ENCODE measurements around the gene CACNA1C.
"Not testable (repeated sequence)": the region's sequence is repeated elsewhere in the genome, so short reads cannot be mapped to it uniquely, and the experiment has no call there.

CACNA1C gene

GRCh38 chr12:2488131-2488530 is 435.3 kb downstream of the CACNA1C start:
- DNase-seq (ENCODE audit: low spot score), result no peak

GRCh38 chr12:2488596-2488995 is 435.8 kb downstream of the CACNA1C start:
- no peak for DNase-seq (ENCODE audit: low spot score)

- no peak for DNase-seq (ENCODE audit: low spot score)
These were observed 436.5 kb downstream of the CACNA1C start for GRCh38 chr12:2489275-2489674.

- DNase-seq (ENCODE audit: low spot score), result no peak
These were observed 438.0 kb downstream of the CACNA1C start for GRCh38 chr12:2490831-2491230.

GRCh38 chr12:2491349-2491748 is 438.6 kb downstream of the CACNA1C start:
- not testable (repeated sequence) for DNase-seq (ENCODE audit: low spot score)

- DNase-seq (ENCODE audit: low spot score), result no peak
These were observed 439.4 kb downstream of the CACNA1C start for GRCh38 chr12:2492236-2492635.

- DNase-seq (ENCODE audit: low spot score), result no peak
These were observed 440.3 kb downstream of the CACNA1C start for GRCh38 chr12:2493086-2493485.

- DNase-seq (ENCODE audit: low spot score), result no peak
These were observed 441.9 kb downstream of the CACNA1C start for GRCh38 chr12:2494486-2495192.

- no peak for DNase-seq (ENCODE audit: low spot score)
These were observed 442.8 kb downstream of the CACNA1C start for GRCh38 chr12:2495417-2496112.

- DNase-seq (ENCODE audit: low spot score), result no peak
These were observed 446.2 kb downstream of the CACNA1C start for GRCh38 chr12:2498964-2499500.

GRCh38 chr12:2501464-2502191 is 448.8 kb downstream of the CACNA1C start:
- no peak for DNase-seq (ENCODE audit: low spot score)

- DNase-seq (ENCODE audit: low spot score), result no peak
These were observed 450.2 kb downstream of the CACNA1C start for GRCh38 chr12:2503036-2503435.

- no peak for DNase-seq (ENCODE audit: low spot score)
These were observed 451.0 kb downstream of the CACNA1C start for GRCh38 chr12:2503762-2504161.

- no peak for DNase-seq (ENCODE audit: low spot score)
These were observed 451.8 kb downstream of the CACNA1C start for GRCh38 chr12:2504577-2504976.

GRCh38 chr12:2507814-2508213 is 455.0 kb downstream of the CACNA1C start:
- DNase-seq (ENCODE audit: low spot score), result no peak

- DNase-seq (ENCODE audit: low spot score), result no peak
These were observed 456.4 kb downstream of the CACNA1C start for GRCh38 chr12:2509137-2509536.

GRCh38 chr12:2510045-2510444 is 457.3 kb downstream of the CACNA1C start:
- no peak for DNase-seq (ENCODE audit: low spot score)

- DNase-seq (ENCODE audit: low spot score), result no peak
These were observed 460.6 kb downstream of the CACNA1C start for GRCh38 chr12:2513141-2514037.

- no peak for DNase-seq (ENCODE audit: low spot score)
These were observed 461.2 kb downstream of the CACNA1C start for GRCh38 chr12:2514038-2514340.

- no peak for DNase-seq (ENCODE audit: low spot score)
These were observed 468.0 kb downstream of the CACNA1C start for GRCh38 chr12:2520722-2521246.

- DNase-seq (ENCODE audit: low spot score), result no peak
These were observed 470.5 kb downstream of the CACNA1C start for GRCh38 chr12:2523317-2523716.

- no peak for DNase-seq (ENCODE audit: low spot score)
These were observed 471.1 kb downstream of the CACNA1C start for GRCh38 chr12:2523844-2524243.
